ENCODE data around the gene ZNF865. TPM values are rescaled to one million over a fixed set of nuclear protein-coding genes. Genes with fewer than 3 reads are reported as not detected.

Gene ZNF865
- total and polyA plus RNA-seq, 2 of the 4 experiments (the other 2 are of a cell fraction) = under 0.01 to 4.6 TPM

DNA sequence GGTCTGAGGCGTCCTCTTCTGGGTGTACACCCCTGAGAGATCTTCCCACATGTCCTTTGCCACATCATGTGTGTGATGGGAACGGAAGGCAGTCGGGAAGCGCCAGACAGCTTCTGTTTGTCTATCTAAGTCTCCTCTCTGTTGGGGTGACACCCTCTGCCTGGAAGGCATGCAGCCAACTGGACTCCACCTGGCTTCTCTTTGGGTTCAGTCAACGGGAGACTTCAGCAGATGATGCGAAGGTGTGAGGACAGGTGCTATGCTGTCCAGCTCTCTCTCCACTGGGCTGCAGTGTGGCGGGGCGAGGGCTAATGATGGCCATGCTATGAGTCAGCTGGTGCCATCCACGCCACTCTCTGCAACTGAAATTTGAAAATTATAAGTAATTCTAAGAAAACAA lies 45.8 kb upstream of the ZNF865 start (continued):
- TF ChIP-seq, protein P1, sequence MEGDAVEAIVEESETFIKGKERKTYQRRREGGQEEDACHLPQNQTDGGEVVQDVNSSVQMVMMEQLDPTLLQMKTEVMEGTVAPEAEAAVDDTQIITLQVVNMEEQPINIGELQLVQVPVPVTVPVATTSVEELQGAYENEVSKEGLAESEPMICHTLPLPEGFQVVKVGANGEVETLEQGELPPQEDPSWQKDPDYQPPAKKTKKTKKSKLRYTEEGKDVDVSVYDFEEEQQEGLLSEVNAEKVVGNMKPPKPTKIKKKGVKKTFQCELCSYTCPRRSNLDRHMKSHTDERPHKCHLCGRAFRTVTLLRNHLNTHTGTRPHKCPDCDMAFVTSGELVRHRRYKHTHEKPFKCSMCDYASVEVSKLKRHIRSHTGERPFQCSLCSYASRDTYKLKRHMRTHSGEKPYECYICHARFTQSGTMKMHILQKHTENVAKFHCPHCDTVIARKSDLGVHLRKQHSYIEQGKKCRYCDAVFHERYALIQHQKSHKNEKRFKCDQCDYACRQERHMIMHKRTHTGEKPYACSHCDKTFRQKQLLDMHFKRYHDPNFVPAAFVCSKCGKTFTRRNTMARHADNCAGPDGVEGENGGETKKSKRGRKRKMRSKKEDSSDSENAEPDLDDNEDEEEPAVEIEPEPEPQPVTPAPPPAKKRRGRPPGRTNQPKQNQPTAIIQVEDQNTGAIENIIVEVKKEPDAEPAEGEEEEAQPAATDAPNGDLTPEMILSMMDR (conservative IDR thresholded peaks at IDR 0.05; ENCODE audit: low read depth, low read length) = no peak
- TF ChIP-seq POLR2A (IDR thresholded peaks at IDR 0.05; ENCODE audit: low read depth, low read length) (no peak), RCOR1 (IDR thresholded peaks at IDR 0.05; ENCODE audit: insufficient replicate concordance, low read length) (no peak)

DNA sequence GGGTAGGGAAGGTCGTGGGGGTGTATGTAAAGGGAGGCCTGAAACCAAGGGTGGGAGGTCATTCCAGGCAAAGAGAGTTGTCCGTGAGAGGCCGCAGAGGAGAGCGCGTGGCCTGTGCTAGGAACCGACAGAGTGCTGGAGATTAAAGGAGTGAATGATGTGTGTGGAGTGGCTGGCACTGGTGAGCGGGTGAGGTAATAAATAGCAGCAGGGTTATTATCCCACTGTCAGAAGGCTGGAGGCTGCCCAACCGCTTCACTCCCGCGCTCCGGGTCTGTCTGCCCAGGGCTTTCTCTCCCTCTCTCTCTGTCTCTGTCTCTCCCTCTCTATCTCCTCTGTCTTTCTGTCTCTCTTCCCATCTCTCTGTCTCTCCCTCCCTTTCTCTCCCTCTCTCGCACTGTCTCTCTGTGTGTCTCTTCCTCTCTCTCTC lies 42.2 kb upstream of the ZNF865 start:
- Histone ChIP-seq H4K8ac (ENCODE audit: low read depth in 2 of 2, low read length in 2 of 2) (no peak overlapping the region), H3K23ac (ENCODE audit: low read depth, low read length) (no peak overlapping the region), H2BK120ac (ENCODE audit: low read depth, low read length) (no peak overlapping the region), H2AK9ac (replicated peaks; ENCODE audit: low read depth, low read length, poor library complexity) (no peak overlapping the region), H3K4ac (ENCODE audit: low read depth, low read length) (no peak overlapping the region), H2BK20ac (ENCODE audit: low read depth, low read length) (no peak overlapping the region), H3K36me3 (ENCODE audit: control insufficient read depth, insufficient read depth, low read length) (no peaks in the 10 kb centered on the region), H2AFZ (replicated peaks; ENCODE audit: low read length, poor library complexity) (no peak overlapping the region), H3K4me2 (ENCODE audit: low read depth, low read length) (no peak overlapping the region), H4K91ac (ENCODE audit: insufficient read depth, low read depth, low read length) (no peak overlapping the region), H3K9me1 (ENCODE audit: insufficient read depth, low read length) (no peaks in the 10 kb centered on the region), H3K79me1 (ENCODE audit: low read depth in 1 of 2, low read length in 2 of 2) (no peaks in the 10 kb centered on the region), H3K14ac (replicated peaks; ENCODE audit: low read depth, low read length) (no peak overlapping the region), H4K5ac (ENCODE audit: low read depth, low read length) (no peak overlapping the region), H2BK15ac (ENCODE audit: low read depth, low read length) (no peak overlapping the region), H2BK5ac (ENCODE audit: low read depth, low read length, poor library complexity, severe bottlenecking) (no peak overlapping the region), H3K27me3 (ENCODE audit: control insufficient read depth, insufficient read depth, low read length) (peaks cover 14% of the 10 kb centered on the region), H4K20me1 (ENCODE audit: insufficient read depth, low read length) (no peaks in the 10 kb centered on the region), H3K27ac (ENCODE audit: insufficient read depth, low read length) (no peak overlapping the region), H3K56ac (ENCODE audit: extremely low read depth, insufficient read depth, low read length) (no peak overlapping the region), H3K4me3 (ENCODE audit: insufficient read depth, low read depth, low read length) (no peak overlapping the region), H3K9ac (ENCODE audit: low read depth, low read length) (no peak overlapping the region), H3K9me3 (ENCODE audit: control insufficient read depth, insufficient read depth, low read length) (peaks cover 5% of the 10 kb centered on the region; the same call in 1 of the 2 replicates), H2AK5ac (ENCODE audit: low read depth, low read length) (no peak overlapping the region), H3K4me1 (ENCODE audit: control insufficient read depth, insufficient read depth, low read length) (no peaks in the 10 kb centered on the region), H3K18ac (ENCODE audit: low read depth, low read length) (no peak overlapping the region)
- 0 out of 2 replicates have a peak, but pooled peaks have one; percentile 29 for ATAC-seq (ENCODE audit: low read depth)
- intact Hi-C loops (cut with micrococcal nuclease) = no loop called here
- POLR2A ChIA-PET (ENCODE audit: unreplicated experiment) = no interaction called here
- dilution Hi-C loops (cut with HindIII; ENCODE audit: low sequenced_read_pairs, unreplicated experiment) = no loop called here
- BruUV-seq (replicated peaks) = no TSS peak
- no peak for DNase-seq
- TF ChIP-seq FOS (IDR thresholded peaks at IDR 0.05; ENCODE audit: low read depth, low read length) (no peak), NFE2L2 (IDR thresholded peaks at IDR 0.05; ENCODE audit: low read depth, low read length) (no peak), RAD21 (IDR thresholded peaks at IDR 0.05; ENCODE audit: low read length) (no peak), SMC3 (IDR thresholded peaks at IDR 0.05; ENCODE audit: low read depth, low read length) (no peak)
- TF ChIP-seq, protein P2, sequence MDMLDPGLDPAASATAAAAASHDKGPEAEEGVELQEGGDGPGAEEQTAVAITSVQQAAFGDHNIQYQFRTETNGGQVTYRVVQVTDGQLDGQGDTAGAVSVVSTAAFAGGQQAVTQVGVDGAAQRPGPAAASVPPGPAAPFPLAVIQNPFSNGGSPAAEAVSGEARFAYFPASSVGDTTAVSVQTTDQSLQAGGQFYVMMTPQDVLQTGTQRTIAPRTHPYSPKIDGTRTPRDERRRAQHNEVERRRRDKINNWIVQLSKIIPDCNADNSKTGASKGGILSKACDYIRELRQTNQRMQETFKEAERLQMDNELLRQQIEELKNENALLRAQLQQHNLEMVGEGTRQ (IDR thresholded peaks at IDR 0.05; ENCODE audit: low read depth, low read length) = no peak
- TF ChIP-seq, protein P1 (conservative IDR thresholded peaks at IDR 0.05; ENCODE audit: low read depth, low read length) = no peak
- 36% methylated on average over 11 of the region's 12 CpGs; no CpG with 5 or more reads in 1 of the 2 experiments for WGBS, 2 experiments (ENCODE audit: extremely low coverage in 2 of 2, insufficient read length in 1 of 2)
- in situ Hi-C loops (cut with MboI; ENCODE audit: low sequenced_read_pairs) = no loop called here
- CTCF ChIA-PET = no interaction called here

Data from IMR-90 (cell line).